Measurements from ENCODE around the gene THTPA.

DNA sequence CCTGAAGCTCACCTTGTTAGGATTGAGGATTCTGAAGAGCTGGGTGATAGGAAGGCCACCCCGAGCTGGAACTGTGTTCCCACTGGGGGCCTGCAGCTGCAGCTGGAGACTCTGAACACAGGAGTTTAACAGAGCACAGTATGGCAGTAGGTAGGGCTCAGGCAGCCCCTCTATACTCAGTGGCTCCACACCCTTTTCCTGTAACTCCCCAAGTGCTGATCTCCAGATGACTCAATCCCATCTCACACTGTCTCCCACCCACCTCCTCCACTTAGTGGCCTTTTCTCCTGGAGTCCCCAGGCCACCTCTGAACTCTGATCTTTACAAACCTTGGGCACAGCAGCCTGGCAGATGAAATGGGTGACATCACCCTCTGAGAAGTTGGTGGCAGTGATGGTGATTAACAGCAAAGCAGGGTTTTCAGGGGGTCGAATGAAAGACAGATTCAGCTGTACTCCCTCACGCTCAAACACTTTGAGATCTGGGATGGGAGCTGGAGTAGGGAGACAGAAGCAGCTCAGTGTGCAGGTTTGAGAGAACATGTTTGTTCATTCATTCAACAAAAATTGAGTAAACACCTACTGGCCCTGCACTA is 4.0 kb downstream of the THTPA start:
- TF ChIP-seq, protein P1, sequence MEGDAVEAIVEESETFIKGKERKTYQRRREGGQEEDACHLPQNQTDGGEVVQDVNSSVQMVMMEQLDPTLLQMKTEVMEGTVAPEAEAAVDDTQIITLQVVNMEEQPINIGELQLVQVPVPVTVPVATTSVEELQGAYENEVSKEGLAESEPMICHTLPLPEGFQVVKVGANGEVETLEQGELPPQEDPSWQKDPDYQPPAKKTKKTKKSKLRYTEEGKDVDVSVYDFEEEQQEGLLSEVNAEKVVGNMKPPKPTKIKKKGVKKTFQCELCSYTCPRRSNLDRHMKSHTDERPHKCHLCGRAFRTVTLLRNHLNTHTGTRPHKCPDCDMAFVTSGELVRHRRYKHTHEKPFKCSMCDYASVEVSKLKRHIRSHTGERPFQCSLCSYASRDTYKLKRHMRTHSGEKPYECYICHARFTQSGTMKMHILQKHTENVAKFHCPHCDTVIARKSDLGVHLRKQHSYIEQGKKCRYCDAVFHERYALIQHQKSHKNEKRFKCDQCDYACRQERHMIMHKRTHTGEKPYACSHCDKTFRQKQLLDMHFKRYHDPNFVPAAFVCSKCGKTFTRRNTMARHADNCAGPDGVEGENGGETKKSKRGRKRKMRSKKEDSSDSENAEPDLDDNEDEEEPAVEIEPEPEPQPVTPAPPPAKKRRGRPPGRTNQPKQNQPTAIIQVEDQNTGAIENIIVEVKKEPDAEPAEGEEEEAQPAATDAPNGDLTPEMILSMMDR (IDR thresholded peaks at IDR 0.05): no peak
- no peak for TF ChIP-seq POLR2A (IDR thresholded peaks at IDR 0.05)
